Endothelial cell of umbilical vein (primary cell): ENCODE measurements around the gene FCAR. TPM values are rescaled to one million over a fixed set of nuclear protein-coding genes. Genes with fewer than 3 reads are reported as not detected.
"Not testable (repeated sequence)": the region's sequence is repeated elsewhere in the genome, so short reads cannot be mapped to it uniquely, and the experiment has no call there.

Source experiments
- BruUV-seq: library from RNA; stranded (reverse); fragments of 400-500 nt; replicated peaks from 2 replicates; lab custom pipeline; 2021; lab: Mats Ljungman, UMichigan
- CTCF ChIA-PET: fragments of 300-600, 350-600 bp; sonication (Branson Sonifier 250); formaldehyde crosslinking; loops from one replicate; lab custom pipeline; 2021; ENCODE audit warnings: antibody characterized with exemption, inconsistent platforms; lab: Charles Lee
- POLR2A ChIA-PET: fragments of 300-600, 350-600 bp; sonication (Branson Sonifier 250); formaldehyde crosslinking; loops from one replicate; lab custom pipeline; 2021; ENCODE audit warnings: antibody characterized with exemption, inconsistent platforms; lab: Charles Lee
- DNase-seq: peaks from one replicate; pipeline ENCODE4 v3.0.0-alpha.2; 2011; ENCODE audit warnings: low read depth, low spot score
- FAIRE-seq: peaks from 2 replicates; lab custom pipeline; 2011; peaks lifted over from hg19 to GRCh38; lab: Jason Lieb, UNC
- H2AFZ ChIP-seq: 2 replicates; pipeline ENCODE4 v1.6.0; 2012; ENCODE audit warnings: low read depth, low read length, control low read depth, inconsistent platforms
- H3K27ac ChIP-seq: 2 replicates; pipeline ENCODE4 v1.5.1; 2011; ENCODE audit warnings: low read depth, mild to moderate bottlenecking, control low read depth, low read length, moderate library complexity; ENCODE audit not compliant: insufficient read depth
- H3K27me3 ChIP-seq, 2 experiments: 2 replicates each; pipeline versions ENCODE4 v1.6.0 to v1.6.1; 2011; ENCODE audit warnings: low read length in 2 of 2, mixed read lengths in 1 of 2; ENCODE audit not compliant: control insufficient read depth in 2 of 2, insufficient read depth in 2 of 2
- H3K36me3 ChIP-seq, 2 experiments: 2 replicates in 1 of 2; 3 replicates in 1 of 2; pipeline ENCODE4 v1.5.1; 2011; ENCODE audit warnings: low read length in 2 of 2, mild to moderate bottlenecking in 1 of 2, moderate library complexity in 1 of 2; ENCODE audit not compliant: control insufficient read depth in 2 of 2, insufficient read depth in 2 of 2; ENCODE audit errors: extremely low read depth in 1 of 2
- H3K4me1 ChIP-seq: 3 replicates; pipeline ENCODE4 v1.5.1; 2011; ENCODE audit warnings: mild to moderate bottlenecking, low read length; ENCODE audit not compliant: control insufficient read depth, insufficient read depth; ENCODE audit errors: extremely low read depth
- H3K4me2 ChIP-seq: 2 replicates; pipeline ENCODE4 v1.6.1; 2011; ENCODE audit warnings: low read length, control low read depth, mixed read lengths; ENCODE audit not compliant: insufficient read depth
- H3K4me3 ChIP-seq, 3 experiments: fragments of 200-600 bp in 1 of 3; sonication (generic), shearing (Covaris generic) in 1 of 3; replicated peaks in 1 of 3; 2 replicates each; pipeline ENCODE4 v1.5.1; 2011 to 2016; ENCODE audit warnings: control low read depth in 3 of 3, low read length in 3 of 3, mild to moderate bottlenecking in 2 of 3, inconsistent platforms in 1 of 3, low read depth in 1 of 3, moderate library complexity in 1 of 3; ENCODE audit not compliant: insufficient read depth in 1 of 3
- H3K79me2 ChIP-seq: 2 replicates; pipeline ENCODE4 v1.6.0; 2012; ENCODE audit warnings: low read length, inconsistent platforms; ENCODE audit not compliant: control insufficient read depth, insufficient read depth
- H3K9ac ChIP-seq: replicated peaks from 2 replicates; pipeline ENCODE3; 2011; ENCODE audit warnings: low read length, control low read depth; ENCODE audit not compliant: insufficient read depth; ENCODE audit errors: extremely low read depth
- H3K9me1 ChIP-seq: replicated peaks from 3 replicates; pipeline ENCODE4 v1.6.0; 2011; ENCODE audit warnings: mild to moderate bottlenecking, low read length; ENCODE audit not compliant: control insufficient read depth, insufficient read depth; ENCODE audit errors: extremely low read depth
- H3K9me3 ChIP-seq: replicated peaks from 2 replicates; pipeline ENCODE4 v1.5.1; 2012; ENCODE audit warnings: low read length, inconsistent platforms; ENCODE audit not compliant: control insufficient read depth, insufficient read depth
- H4K20me1 ChIP-seq: replicated peaks from 2 replicates; pipeline ENCODE3; 2011; ENCODE audit warnings: mild to moderate bottlenecking, low read length; ENCODE audit not compliant: control insufficient read depth, insufficient read depth; ENCODE audit errors: extremely low read depth
- dilution Hi-C: fragments of 300-500 bp; cut with MboI; formaldehyde crosslinking; loops from one replicate; pipeline ENCODE4 v1.15.0; 2019; ENCODE audit warnings: low sequenced_read_pairs; ENCODE audit not compliant: extremely low pct_ligation_motif_present
- intact Hi-C: fragments of 100-400 bp; cut with micrococcal nuclease; formaldehyde crosslinking; loops from one replicate; pipeline ENCODE4 v1.10.0; 2022
- polyA plus RNA-seq, 4 experiments: library from polyadenylated mRNA; depleted of rRNA in 3 of 4; stranded (reverse) in 3 of 4; unstranded in 1 of 4; fragments of >200 nt; gene quantifications; 2 replicates each; pipeline versions ENCODE4 v1.2.1 to v1.2.3, GENCODE V29; 2011 to 2012; ENCODE audit warnings: missing spikeins in 1 of 4
- total RNA-seq: library from RNA; stranded (reverse); gene quantifications from 2 replicates; pipeline ENCODE4 v1.2.3, GENCODE V29; 2021
- TF ChIP-seq, protein P1 (sequence below): IDR thresholded peaks from 2 replicates; pipeline ENCODE4 v1.6.1; 2011; ENCODE audit not compliant: insufficient read depth, insufficient read length

The FCAR gene
- total and polyA plus RNA-seq, 2 donors (not counting 3 experiments of a cell fraction or from before 2014, with no cell fraction given): not detected

DNA sequence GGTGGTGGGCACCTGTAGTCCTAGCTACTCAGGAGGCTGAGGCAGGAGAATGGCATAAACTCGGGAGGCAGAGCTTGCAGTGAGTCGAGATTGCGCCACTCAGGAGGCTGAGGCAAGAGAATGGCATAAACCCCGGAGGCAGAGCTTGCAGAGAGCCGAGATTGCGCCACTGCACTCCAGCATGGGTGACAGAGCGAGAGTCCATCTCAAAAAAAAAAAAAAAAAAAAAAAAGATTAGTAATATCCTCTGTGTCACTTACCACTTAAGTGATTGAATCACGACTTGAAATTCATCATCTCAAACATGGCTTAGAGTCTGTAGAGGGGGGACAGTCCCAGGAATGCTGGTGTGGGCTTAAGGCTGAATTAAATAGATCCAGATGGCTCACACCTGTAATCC is 27.1 kb downstream of the FCAR start:
- BruUV-seq, FAIRE-seq, POLR2A ChIA-PET, H3K4me3 ChIP-seq, H3K9ac ChIP-seq, H3K36me3 ChIP-seq, H2AFZ ChIP-seq, H3K4me1 ChIP-seq, H3K27me3 ChIP-seq, H3K9me3 ChIP-seq, H3K9me1 ChIP-seq, H3K79me2 ChIP-seq, dilution Hi-C loops, H3K4me2 ChIP-seq, intact Hi-C loops, H4K20me1 ChIP-seq, H3K27ac ChIP-seq, DNase-seq: not testable (repeated sequence)
- CTCF ChIA-PET: interaction anchor here (1.0 kb wide), 1 partner anchor 19 kb away, joined by 3 read pairs; no protein-coding TSS in a partner anchor

DNA sequence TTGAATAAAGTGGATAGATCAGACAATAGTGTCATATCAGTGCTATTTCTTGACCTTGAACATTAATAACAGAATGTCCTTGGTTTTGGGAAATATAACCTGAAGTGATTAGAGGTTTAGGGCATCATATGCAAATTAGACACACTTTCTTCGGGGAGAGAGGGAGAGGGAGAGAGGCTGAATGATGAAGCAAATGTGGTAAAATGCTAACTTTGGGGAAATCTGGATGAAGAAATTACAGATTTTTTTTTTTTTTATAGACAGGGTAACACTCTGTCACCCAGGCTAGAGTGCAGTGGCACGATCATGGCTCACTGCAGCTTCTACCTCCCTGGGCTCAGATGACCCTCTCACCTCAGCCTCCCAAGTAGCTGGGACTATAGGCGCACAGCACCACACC is 28.0 kb downstream of the FCAR start:
- Histone ChIP-seq H3K4me3 (no peak overlapping the region), H4K20me1 (no peaks in the 10 kb centered on the region), H3K9me1 (no peaks in the 10 kb centered on the region), H3K79me2 (no peaks in the 10 kb centered on the region), H3K36me3 (no peaks in the 10 kb centered on the region), H3K27ac (no peak overlapping the region), H3K9ac (no peak overlapping the region), H2AFZ (no peak overlapping the region), H3K27me3 (no peaks in the 10 kb centered on the region), H3K4me2 (no peak overlapping the region), H3K9me3 (no peaks in the 10 kb centered on the region), H3K4me1 (no peaks in the 10 kb centered on the region)
- POLR2A ChIA-PET: no interaction called here
- BruUV-seq: no TSS peak
- TF ChIP-seq, protein P1, sequence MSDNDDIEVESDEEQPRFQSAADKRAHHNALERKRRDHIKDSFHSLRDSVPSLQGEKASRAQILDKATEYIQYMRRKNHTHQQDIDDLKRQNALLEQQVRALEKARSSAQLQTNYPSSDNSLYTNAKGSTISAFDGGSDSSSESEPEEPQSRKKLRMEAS: no peak
- dilution Hi-C loops (no loop called here), intact Hi-C loops (no loop called here)
- DNase-seq (no peak), FAIRE-seq (no peak)
- CTCF ChIA-PET: interaction anchor here (0.7 to 1.0 kb wide), 2 partner anchors 20 to 21 kb away, joined by 3 to 4 read pairs; no protein-coding TSS in a partner anchor
